Panc1 (cell line): ENCODE measurements around the gene ATCAY. TPM values are rescaled to one million over a fixed set of nuclear protein-coding genes. Genes with fewer than 3 reads are reported as not detected.
A peak's percentile ranks its signal among the peaks of the same experiment; 100 is the strongest.

Source experiments
- ATAC-seq: fragments of 200-7000 bp; cut with Tn5 transposase; 2 replicates; pipeline ENCODE4 v1.9.1; 2020; ENCODE audit warnings: mild to moderate bottlenecking, moderate library complexity
- BruUV-seq: library from RNA; stranded (reverse); fragments of 400-500 nt; replicated peaks from 2 replicates; lab custom pipeline; 2021; lab: Mats Ljungman, UMichigan
- CTCF ChIA-PET: fragments of 300-600 bp; sonication (Branson Sonifier 250); formaldehyde crosslinking; loops from one replicate; lab custom pipeline; 2022; ENCODE audit warnings: antibody characterized with exemption; lab: Charles Lee
- POLR2A ChIA-PET: fragments of 300-600 bp; sonication (Branson Sonifier 250); formaldehyde crosslinking; loops from one replicate; lab custom pipeline; 2022; ENCODE audit warnings: antibody characterized with exemption; lab: Charles Lee
- DNase-seq: peaks from one replicate; pipeline ENCODE4 v3.0.0-alpha.2; 2010; ENCODE audit warnings: low read depth, low spot score
- H3K27ac ChIP-seq: 2 replicates; pipeline ENCODE4 v1.5.1; 2011; ENCODE audit warnings: mild to moderate bottlenecking, low read length, inconsistent platforms
- H3K27me3 ChIP-seq: fragments of 200-500 bp; sonication (Bioruptor generic); 2 replicates; pipeline ENCODE4 v1.6.0; 2014; ENCODE audit warnings: low read length, inconsistent platforms; ENCODE audit not compliant: control insufficient read depth, insufficient read depth
- H3K36me3 ChIP-seq: fragments of 200-500 bp; sonication (Bioruptor generic); 2 replicates; pipeline ENCODE4 v1.5.1; 2014; ENCODE audit warnings: inconsistent platforms, mild to moderate bottlenecking, low read length, moderate library complexity; ENCODE audit not compliant: control insufficient read depth, insufficient read depth
- H3K4me1 ChIP-seq: 2 replicates; pipeline ENCODE4 v1.5.1; 2011; ENCODE audit warnings: inconsistent platforms, mild to moderate bottlenecking, low read length, moderate library complexity; ENCODE audit not compliant: control insufficient read depth, insufficient read depth
- H3K4me3 ChIP-seq, 2 experiments: 2 replicates each; pipeline ENCODE4 v1.5.1; 2011 to 2012; ENCODE audit warnings: low read depth in 2 of 2, low read length in 2 of 2, mild to moderate bottlenecking in 2 of 2, inconsistent platforms in 1 of 2, moderate library complexity in 1 of 2
- H3K9me3 ChIP-seq: fragments of 200-500 bp; sonication (Bioruptor generic); 2 replicates; pipeline ENCODE4 v1.5.1; 2014; ENCODE audit warnings: low read depth, mild to moderate bottlenecking, inconsistent platforms, low read length, moderate library complexity; ENCODE audit not compliant: control insufficient read depth, insufficient read depth
- CTCF ChIP-seq: fragments of 450-650 bp; IDR thresholded peaks from 2 replicates; pipeline ENCODE4 v1.5.1; 2017; ENCODE audit warnings: mild to moderate bottlenecking
- POLR2AphosphoS5 ChIP-seq: IDR thresholded peaks from 2 replicates; pipeline ENCODE4 v1.6.1; 2012; ENCODE audit warnings: mild to moderate bottlenecking, low read depth, low read length, moderate library complexity
- REST ChIP-seq, 2 experiments: IDR thresholded peaks; 2 replicates each; pipeline ENCODE4 v1.6.1; 2011 to 2012; ENCODE audit warnings: low read depth in 2 of 2, control low read depth in 1 of 2, low read length in 1 of 2, mild to moderate bottlenecking in 1 of 2, moderate library complexity in 1 of 2; ENCODE audit not compliant: insufficient read depth in 1 of 2
- SIN3A ChIP-seq: IDR thresholded peaks from 2 replicates; pipeline ENCODE4 v1.6.1; 2012; ENCODE audit warnings: low read depth, mild to moderate bottlenecking, low read length, moderate library complexity, borderline replicate concordance; ENCODE audit not compliant: insufficient read depth
- TCF7L2 ChIP-seq: IDR thresholded peaks from 2 replicates; pipeline ENCODE4 v1.6.1; 2011; ENCODE audit warnings: mild to moderate bottlenecking, low read depth, low read length, inconsistent platforms
- in situ Hi-C: cut with HindIII; loops from 2 replicates; pipeline ENCODE4 v1.10.0; 2016; ENCODE audit warnings: low sequenced_read_pairs, low pct_unique_long_range_greater_than_20kb
- intact Hi-C: fragments of 100-400 bp; cut with micrococcal nuclease; formaldehyde crosslinking; loops from one replicate; pipeline ENCODE4 v1.10.0; 2022; ENCODE audit not compliant: unreplicated experiment
- total RNA-seq: library from RNA; stranded (reverse); gene quantifications from one replicate; pipeline ENCODE4 v1.2.1, GENCODE V29; 2021; ENCODE audit not compliant: unreplicated experiment

The ATCAY gene
- total RNA-seq, 1 experiment from 2014 or later: 0.15 TPM

GRCh38 chr19:3942790-3943409 is 62.4 kb downstream of the ATCAY start:
- H3K27me3 ChIP-seq: no peaks in the 10 kb centered on the region
- DNase-seq (no peak), ATAC-seq (0 out of 2 replicates have a peak, but pooled peaks have one; percentile 29)
- in situ Hi-C loops (no loop called here), intact Hi-C loops (no loop called here)
- no peak overlapping the region for H3K4me3 ChIP-seq
- no peak overlapping the region for H3K27ac ChIP-seq
- no peaks in the 10 kb centered on the region for H3K9me3 ChIP-seq
- ChIA-PET CTCF (no interaction called here), POLR2A (no interaction called here)
- no TSS peak for BruUV-seq
- no peaks in the 10 kb centered on the region for H3K4me1 ChIP-seq
- H3K36me3 ChIP-seq: no peaks in the 10 kb centered on the region
- no peak for TF ChIP-seq POLR2AphosphoS5
- no peak for TF ChIP-seq TCF7L2
- TF ChIP-seq REST (IDR thresholded peaks at IDR 0.05; ENCODE audit: insufficient read depth in 1 of 2, low read depth in 2 of 2, low read length in 1 of 2): no peak
- no peak for TF ChIP-seq CTCF
- no peak for TF ChIP-seq SIN3A

- Histone ChIP-seq H3K27ac (no peak overlapping the region), H3K4me3 (no peak overlapping the region), H3K27me3 (no peaks in the 10 kb centered on the region), H3K36me3 (no peaks in the 10 kb centered on the region), H3K9me3 (no peaks in the 10 kb centered on the region), H3K4me1 (no peaks in the 10 kb centered on the region)
- in situ Hi-C loops (no loop called here), intact Hi-C loops (no loop called here)
- no peak for ATAC-seq
- ChIA-PET CTCF (no interaction called here), POLR2A (no interaction called here)
- no peak for DNase-seq
- no TSS peak for BruUV-seq
- TF ChIP-seq TCF7L2 (no peak), REST (IDR thresholded peaks at IDR 0.05; ENCODE audit: insufficient read depth in 1 of 2, low read depth in 2 of 2, low read length in 1 of 2) (no peak), SIN3A (no peak), POLR2AphosphoS5 (no peak), CTCF (no peak)
Observed at GRCh38 chr19:3944018-3944721, 63.7 kb downstream of the ATCAY start.
